GM19468 (cell line): Measurements from ENCODE around the gene SPINT2.
"Not testable (repeated sequence)": the region's sequence is repeated elsewhere in the genome, so short reads cannot be mapped to it uniquely, and the experiment has no call there.

Experiments used
- ATAC-seq: cut with Tn5 transposase; IDR thresholded peaks from one replicate; pipeline ENCODE4 v1.9.1; 2021; ENCODE audit warnings: mild to moderate bottlenecking, moderate library complexity, moderate number of reproducible peaks; ENCODE audit not compliant: unreplicated experiment; ENCODE audit errors: extremely low read depth

SPINT2 gene

GRCh38 chr19:38316477-38317067, 52.2 kb downstream of the SPINT2 start:
- ATAC-seq, result no peak

DNA sequence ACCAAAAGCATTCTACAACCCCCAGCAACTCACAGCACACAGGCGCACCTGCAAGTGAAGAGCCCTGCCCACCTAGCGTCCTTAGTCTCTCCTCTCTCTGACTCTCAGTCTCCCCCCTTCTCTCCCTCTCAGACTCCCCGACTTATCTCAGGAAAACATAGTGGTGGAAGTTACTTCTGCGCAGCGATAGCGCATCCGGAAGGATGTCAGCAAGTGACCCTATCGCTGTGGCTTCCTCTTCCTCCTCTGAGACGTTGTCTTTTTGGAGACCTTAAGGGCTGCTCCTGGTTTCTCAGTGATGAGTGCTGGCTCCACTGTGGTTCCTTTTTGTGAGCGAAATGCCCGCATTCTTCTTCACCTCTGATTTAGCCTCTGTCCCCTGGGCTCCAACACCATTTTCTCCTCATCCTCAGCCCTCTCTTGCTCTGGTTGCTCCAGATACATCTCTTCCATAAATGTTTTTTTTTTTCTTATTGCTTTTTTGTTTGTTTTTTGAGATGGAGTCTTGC, 52.8 kb downstream of the SPINT2 start:
- ATAC-seq, result no peak

DNA sequence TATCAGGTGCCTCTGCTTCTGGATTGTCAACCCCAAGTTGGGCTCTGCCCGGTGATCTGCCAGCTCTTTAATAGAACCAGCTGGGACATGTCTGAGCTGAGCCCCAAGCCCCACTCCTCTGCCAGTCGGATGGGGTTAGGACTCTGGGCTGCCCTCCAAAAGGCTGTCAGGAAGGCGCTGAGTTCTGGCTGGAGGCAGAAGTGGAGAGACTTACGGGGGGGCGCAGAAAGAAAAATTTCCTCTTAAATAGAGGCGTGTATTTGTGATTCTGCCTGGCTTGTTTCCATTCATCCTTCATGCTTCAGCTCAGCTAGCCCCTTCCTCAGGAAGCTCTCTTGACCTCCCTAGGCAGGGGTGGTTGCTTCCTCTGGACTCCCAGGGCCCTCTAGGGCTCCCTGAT, 54.3 kb downstream of the SPINT2 start:
- no peak for ATAC-seq

GRCh38 chr19:38319421-38320258, 55.3 kb downstream of the SPINT2 start, which contains the start of gene KCNK6:
Gene KCNK6, plus strand, starts transcription at chr19:38319845. Its CDS starts 106 bp downstream, at chr19:38319951.
- ATAC-seq, result no peak

DNA sequence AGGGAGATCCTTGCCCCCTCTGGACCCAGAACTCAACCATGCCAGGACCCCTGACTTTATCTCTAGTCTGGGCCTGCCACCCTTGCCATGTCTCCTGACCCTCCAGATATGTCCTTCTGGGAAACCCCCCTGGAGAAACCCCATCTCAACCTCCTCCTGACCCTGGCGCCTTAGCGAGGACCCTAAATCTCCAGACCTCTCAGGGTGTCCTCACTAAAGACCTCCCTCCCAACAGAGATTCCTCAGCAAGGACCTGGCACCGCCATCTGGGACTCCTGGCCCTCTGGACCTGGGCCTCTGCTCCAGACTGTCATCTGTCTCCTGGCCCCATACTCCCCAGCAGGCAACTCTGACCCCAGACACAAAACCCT, 56.6 kb downstream of the SPINT2 start:
- no peak for ATAC-seq

GRCh38 chr19:38321646-38322196, 57.3 kb downstream of the SPINT2 start:
- ATAC-seq, result no peak

DNA sequence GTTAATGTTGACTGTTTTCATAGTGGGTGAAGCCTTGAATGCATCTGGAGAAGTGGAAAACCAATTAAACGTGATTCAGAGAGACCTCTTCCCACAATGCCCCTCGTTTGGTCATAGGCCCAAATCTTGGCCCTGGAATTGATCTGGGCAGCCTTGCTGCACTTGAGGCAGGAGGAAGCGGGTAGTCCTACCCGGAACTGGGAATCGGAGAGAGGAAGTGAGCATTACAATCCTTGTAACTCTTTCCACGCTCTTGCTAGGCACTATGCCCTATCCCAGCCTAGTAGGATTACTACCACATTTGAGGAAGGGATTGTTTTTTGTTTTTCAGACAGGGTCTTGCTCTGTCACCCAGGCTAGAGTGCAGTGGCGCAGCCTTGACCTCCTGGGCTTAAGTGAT, 58.9 kb downstream of the SPINT2 start:
- ATAC-seq, result no peak

DNA sequence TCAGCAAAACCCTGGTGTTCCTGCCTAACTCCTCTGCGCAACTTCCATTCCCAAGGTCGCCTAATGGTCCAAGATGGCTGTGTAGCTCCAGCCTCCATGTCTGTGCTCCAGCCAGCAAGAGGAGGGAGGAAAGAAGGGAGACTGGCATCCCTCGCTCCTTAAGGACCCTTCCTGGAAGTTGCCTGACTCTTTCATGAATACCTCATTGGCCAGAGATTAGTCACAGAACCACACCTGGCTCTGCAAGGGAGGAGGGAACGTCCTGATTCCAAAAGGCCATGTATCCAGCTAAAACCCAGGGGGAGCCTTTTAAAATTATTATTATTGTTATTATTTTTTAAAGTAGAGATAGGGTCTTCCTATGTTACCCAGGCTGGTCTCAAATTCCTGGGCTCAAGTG, 60.1 kb downstream of the SPINT2 start:
- ATAC-seq, result no peak

DNA sequence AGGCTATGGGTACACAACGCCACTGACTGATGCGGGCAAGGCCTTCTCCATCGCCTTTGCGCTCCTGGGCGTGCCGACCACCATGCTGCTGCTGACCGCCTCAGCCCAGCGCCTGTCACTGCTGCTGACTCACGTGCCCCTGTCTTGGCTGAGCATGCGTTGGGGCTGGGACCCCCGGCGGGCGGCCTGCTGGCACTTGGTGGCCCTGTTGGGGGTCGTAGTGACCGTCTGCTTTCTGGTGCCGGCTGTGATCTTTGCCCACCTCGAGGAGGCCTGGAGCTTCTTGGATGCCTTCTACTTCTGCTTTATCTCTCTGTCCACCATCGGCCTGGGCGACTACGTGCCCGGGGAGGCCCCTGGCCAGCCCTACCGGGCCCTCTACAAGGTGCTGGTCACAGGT, 62.2 kb downstream of the SPINT2 start:
- ATAC-seq, result no peak

DNA sequence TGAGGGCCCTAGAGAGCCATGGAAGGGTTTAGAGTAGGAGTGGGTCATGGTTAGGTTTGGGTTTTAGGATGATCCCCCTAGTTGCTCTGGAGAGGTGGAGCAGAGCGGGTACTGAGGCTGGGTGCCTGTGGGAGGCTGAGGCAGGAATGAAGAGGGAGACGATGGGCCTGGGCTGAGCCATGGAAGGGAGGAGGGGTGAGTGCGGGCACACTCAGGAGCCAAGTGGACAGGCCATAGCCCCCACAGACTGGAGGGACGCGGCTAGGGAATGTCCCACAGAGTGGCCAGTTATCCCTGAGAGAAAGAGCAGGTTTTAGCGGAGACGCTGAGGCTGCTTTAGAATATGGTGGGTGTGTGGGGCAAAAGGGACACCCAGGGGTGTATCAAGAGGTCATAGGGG, 65.3 kb downstream of the SPINT2 start:
- ATAC-seq, result no peak

GRCh38 chr19:38331728-38332127, 67.4 kb downstream of the SPINT2 start:
- ATAC-seq, result no peak

GRCh38 chr19:38333245-38333644, 68.9 kb downstream of the SPINT2 start:
- ATAC-seq, result no peak

DNA sequence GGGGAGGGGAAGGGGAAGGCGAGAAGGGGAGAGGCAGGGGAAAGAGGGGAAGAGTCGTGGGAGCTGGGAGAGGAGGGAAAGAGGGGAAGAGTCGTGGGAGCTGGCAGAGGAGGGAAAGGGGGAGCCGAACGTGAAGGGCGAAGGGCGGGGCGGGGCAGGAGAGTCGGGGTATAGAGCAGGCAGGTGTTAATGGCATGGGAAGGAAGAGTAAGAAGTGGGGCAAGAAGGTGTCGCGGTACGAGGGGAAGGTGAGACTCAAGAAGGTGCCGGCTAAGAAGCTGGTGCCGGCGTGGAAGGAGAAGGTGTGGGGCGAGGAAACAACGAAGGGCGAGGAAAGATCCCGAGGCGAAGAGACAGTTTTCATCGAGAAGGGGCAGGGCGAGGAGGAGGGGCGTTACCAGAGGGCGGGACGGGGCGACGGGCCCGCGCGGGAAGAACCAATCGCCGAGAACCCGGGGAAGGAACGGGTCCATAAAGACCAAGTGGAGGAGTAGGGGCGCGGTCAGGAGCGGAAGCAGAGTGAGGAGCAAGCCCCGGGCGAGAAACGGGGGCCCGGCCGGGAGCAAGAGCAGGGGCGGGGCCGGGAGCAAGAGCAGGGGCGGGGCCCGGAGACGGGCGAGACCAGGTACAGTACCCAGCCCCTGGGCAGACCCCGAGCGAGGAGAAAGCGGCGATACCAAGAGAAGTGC, 71.7 kb downstream of the SPINT2 start:
- peak; percentile 31 for ATAC-seq

GRCh38 chr19:38336638-38337359, 72.4 kb downstream of the SPINT2 start:
- ATAC-seq, result peak; percentile 26

DNA sequence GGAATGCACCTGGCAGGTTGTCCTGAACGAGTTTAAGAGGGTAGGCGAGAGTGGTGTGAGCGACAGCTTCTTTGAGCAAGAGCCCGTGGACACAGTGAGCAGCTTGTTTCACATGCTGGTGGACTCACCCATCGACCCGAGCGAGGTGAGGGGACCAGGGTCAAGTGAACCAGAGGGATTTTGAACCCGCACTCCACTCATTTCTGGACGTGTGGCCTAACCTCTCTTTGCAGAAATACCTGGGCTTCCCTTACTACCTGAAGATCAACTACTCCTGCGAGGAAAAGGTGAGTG, 72.9 kb downstream of the SPINT2 start:
- ATAC-seq, result no peak

DNA sequence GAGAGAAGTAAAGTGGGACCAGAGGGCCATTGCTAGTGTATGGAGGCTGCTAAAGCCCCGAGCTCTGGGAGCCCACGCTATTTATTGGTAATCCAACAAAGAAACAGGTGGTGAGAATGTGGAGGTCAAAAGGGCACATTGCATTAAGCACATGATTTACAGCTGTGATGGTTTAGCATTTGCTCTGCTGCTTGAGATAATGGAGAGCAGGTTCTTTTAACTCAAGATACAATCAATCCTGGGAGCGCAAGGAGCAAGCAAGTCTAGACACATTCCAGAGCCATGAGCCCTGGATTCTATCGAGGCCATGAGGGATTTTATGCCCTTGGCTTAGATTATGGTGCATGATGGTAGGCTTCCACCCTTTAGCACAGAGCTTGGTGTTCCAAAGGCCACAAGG, 74.6 kb downstream of the SPINT2 start:
- not testable (repeated sequence) for ATAC-seq

GRCh38 chr19:38340927-38341326, 76.6 kb downstream of the SPINT2 start:
- ATAC-seq, result no peak
